Omental fat pad (tissue), 4 donors: ENCODE results near the gene GALNT17. TPM values are rescaled to one million over a fixed set of nuclear protein-coding genes. Genes with fewer than 3 reads are reported as not detected.

Experiments used
- ATAC-seq: fragments of 150-250 bp; one replicate; pipeline ENCODE4 v1.9.1; 2016; ENCODE audit warnings: mild to moderate bottlenecking, moderate library complexity; ENCODE audit not compliant: low FRiP score
- DNase-seq: peaks from one replicate; pipeline ENCODE4 v3.0.0-alpha.2; 2019; ENCODE audit warnings: low spot score
- CTCF ChIP-seq, 3 donors: fragments of 450-650 bp; IDR thresholded peaks; one replicate each; pipeline ENCODE4 v1.5.1; 2016 to 2017; ENCODE audit warnings: antibody characterized with exemption in 3 of 3, mild to moderate bottlenecking in 3 of 3, moderate library complexity in 2 of 3
- total RNA-seq, 4 donors: library from RNA; depleted of rRNA; stranded (reverse); fragments of >200 nt; gene quantifications; one replicate each; pipeline ENCODE4 v1.1.0, GENCODE V29; 2016

GALNT17 gene
- total RNA-seq, 4 donors from 2014 or later = 1.6 to 12.6 (median 2.9) TPM

GRCh38 chr7:71668572-71668971 lies 536.6 kb downstream of the GALNT17 start:
- no peak for TF ChIP-seq CTCF (IDR thresholded peaks at IDR 0.05)
- DNase-seq = no peak
- no peak for ATAC-seq

- no peak for TF ChIP-seq CTCF (IDR thresholded peaks at IDR 0.05)
- DNase-seq (no peak), ATAC-seq (no peak)
Measured at GRCh38 chr7:71679480-71679879, 547.5 kb downstream of the GALNT17 start.

GRCh38 chr7:71682181-71682580 lies 550.2 kb downstream of the GALNT17 start:
- TF ChIP-seq CTCF (IDR thresholded peaks at IDR 0.05) = no peak
- DNase-seq (no peak), ATAC-seq (no peak)

GRCh38 chr7:71682841-71683781 lies 551.2 kb downstream of the GALNT17 start:
- no peak for TF ChIP-seq CTCF (IDR thresholded peaks at IDR 0.05)
- DNase-seq (no peak), ATAC-seq (no peak)

GRCh38 chr7:71687286-71687685 lies 555.3 kb downstream of the GALNT17 start:
- TF ChIP-seq CTCF (IDR thresholded peaks at IDR 0.05) = no peak
- no peak for ATAC-seq
- DNase-seq = no peak

DNA sequence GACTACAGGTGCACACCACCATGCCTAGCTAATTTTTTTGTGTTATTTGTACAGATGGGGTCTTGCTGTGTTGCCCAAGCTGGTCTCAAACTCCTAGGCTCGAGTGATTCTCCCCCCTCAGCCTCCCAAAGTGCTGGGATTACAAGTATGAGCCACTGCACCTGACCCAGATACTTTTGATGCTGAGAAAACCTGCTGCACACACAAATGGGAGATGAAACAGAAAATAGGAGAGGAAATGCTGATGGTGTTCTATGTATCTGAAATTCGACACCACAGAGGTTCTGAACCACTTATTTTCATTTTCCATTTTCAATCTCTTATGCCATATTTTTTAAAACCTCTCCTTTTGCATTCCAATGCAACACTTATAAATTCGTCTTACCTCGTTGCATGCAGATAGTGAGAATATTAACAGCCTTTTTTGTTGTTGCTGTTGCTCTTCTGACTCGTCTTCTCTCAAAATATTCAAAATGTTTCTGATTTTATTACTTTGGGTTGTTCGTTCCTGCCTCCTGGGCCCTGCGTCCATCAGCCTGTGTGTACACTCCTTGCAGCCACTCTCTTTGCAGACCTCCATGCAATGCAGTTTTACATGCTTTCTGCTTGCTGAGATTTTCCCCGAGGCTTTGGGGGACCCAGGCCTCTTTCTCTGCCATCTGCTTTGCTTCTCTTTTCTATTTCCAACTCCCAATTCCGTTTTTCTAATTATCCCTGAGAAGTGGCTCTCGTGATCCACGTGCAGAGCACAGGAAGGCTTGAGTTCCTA lies 556.1 kb downstream of the GALNT17 start:
- no peak for TF ChIP-seq CTCF (IDR thresholded peaks at IDR 0.05)
- ATAC-seq = no peak
- DNase-seq = no peak
